Kidney (tissue), 14 donors: Measurements from ENCODE around the gene VIT. TPM values are rescaled to one million over a fixed set of nuclear protein-coding genes. Genes with fewer than 3 reads are reported as not detected.

Source experiments
- DNase-seq, 5 donors: peaks; one replicate each; pipeline ENCODE4 v3.0.0-alpha.2; 2013 to 2020
- FAIRE-seq: peaks from 2 replicates; lab custom pipeline; 2012; peaks lifted over from hg19 to GRCh38; lab: Jason Lieb, UNC
- H3K27ac ChIP-seq, 2 donors: one replicate each; pipeline ENCODE4 v1.7.0; 2013; ENCODE audit warnings: low read depth in 2 of 2, low read length in 2 of 2, inconsistent platforms in 1 of 2
- H3K27me3 ChIP-seq: one replicate; pipeline ENCODE4 v1.7.1; 2013; ENCODE audit warnings: low read length, inconsistent platforms; ENCODE audit not compliant: control insufficient read depth, insufficient read depth
- H3K36me3 ChIP-seq, 3 donors: one replicate each; pipeline versions ENCODE4 v1.7.0 to v1.7.1; 2013; ENCODE audit warnings: low read length in 3 of 3, control low read depth in 1 of 3, inconsistent platforms in 1 of 3; ENCODE audit not compliant: insufficient read depth in 3 of 3, control insufficient read depth in 2 of 3
- H3K4me1 ChIP-seq, 3 donors: one replicate each; pipeline versions ENCODE4 v1.7.0 to v1.7.1; 2013; ENCODE audit warnings: low read length in 3 of 3, inconsistent platforms in 1 of 3, low read depth in 1 of 3; ENCODE audit not compliant: control insufficient read depth in 2 of 3, insufficient read depth in 2 of 3
- H3K4me3 ChIP-seq, 3 donors: one replicate each; pipeline versions ENCODE4 v1.7.0 to v1.8.1; 2013; ENCODE audit warnings: low read length in 3 of 3, control low read depth in 1 of 3, inconsistent platforms in 1 of 3
- H3K9ac ChIP-seq, 3 donors: one replicate each; pipeline versions ENCODE4 v1.7.0 to v1.7.1; 2013; ENCODE audit warnings: low read length in 3 of 3, control low read depth in 1 of 3, inconsistent platforms in 1 of 3
- H3K9me3 ChIP-seq, 3 donors: one replicate each; pipeline versions ENCODE4 v1.7.0 to v1.7.1; 2013; ENCODE audit warnings: low read length in 3 of 3, control low read depth in 1 of 3, inconsistent platforms in 1 of 3; ENCODE audit not compliant: control insufficient read depth in 2 of 3, insufficient read depth in 1 of 3
- CTCF ChIP-seq: IDR thresholded peaks from 3 replicates; pipeline ENCODE4 v1.5.1; 2012; ENCODE audit warnings: mild to moderate bottlenecking, moderate library complexity, borderline replicate concordance; ENCODE audit not compliant: insufficient read depth; ENCODE audit errors: extremely low read depth
- intact Hi-C: fragments of 100-400 bp; cut with DNase I; formaldehyde crosslinking; loops from one replicate; pipeline ENCODE4 v1.11.1; 2022
- polyA plus RNA-seq: library from polyadenylated mRNA; stranded (reverse); fragments of 350-450 nt; fragmentation: Illumina TruSeq; extraction: RNeasy Lipid Tissue Mini Kit (QIAGEN cat#74804); gene quantifications from one replicate; pipeline ENCODE4 v1.2.3, GENCODE V29; 2014; ENCODE audit warnings: low read depth, low replicate concordance; ENCODE audit not compliant: insufficient read depth
- total RNA-seq: library from RNA; stranded (reverse); fragmentation: NEBNext Ultra II Directional; extraction: Animal tissue kit (Norgen Biotek cat#: 25700); gene quantifications from one replicate; pipeline ENCODE4 v1.2.1, GENCODE V29; 2021
- donor health status: control.
- donor health status: control.
- donor health status: control.
- donor health status: control.
- donor health status: control.
- donor health status: DM: yes; HTN: yes; CAD: no.
- donor health status: Normal renal cell carcinoma (clear cell type).

Gene VIT
- total and polyA plus RNA-seq, 2 donors from 2014 or later, result 0.15 TPM; not detected in 1

- Histone ChIP-seq H3K4me1 (no peaks in the 10 kb centered on the region), H3K27ac (no peak overlapping the region), H3K9me3 (no peaks in the 10 kb centered on the region), H3K4me3 (no peak overlapping the region), H3K36me3 (no peaks in the 10 kb centered on the region), H3K27me3 (no peaks in the 10 kb centered on the region), H3K9ac (no peak overlapping the region)
- intact Hi-C loops, result no loop called here
- FAIRE-seq, result no peak
- TF ChIP-seq CTCF, result no peak
- no peak for DNase-seq
These were observed 66.4 kb downstream of the VIT start for GRCh38 chr2:36762764-36763490.

GRCh38 chr2:36769106-36769505, 72.6 kb downstream of the VIT start:
- Histone ChIP-seq H3K9ac (no peak overlapping the region), H3K36me3 (no peaks in the 10 kb centered on the region), H3K27me3 (no peaks in the 10 kb centered on the region), H3K9me3 (no peaks in the 10 kb centered on the region), H3K4me1 (no peaks in the 10 kb centered on the region), H3K27ac (no peak overlapping the region), H3K4me3 (no peak overlapping the region)
- intact Hi-C loops, result no loop called here
- DNase-seq, result no peak
- no peak for TF ChIP-seq CTCF
- FAIRE-seq, result no peak

GRCh38 chr2:36770542-36771287, 74.2 kb downstream of the VIT start:
- no peaks in the 10 kb centered on the region for H3K9me3 ChIP-seq
- no peaks in the 10 kb centered on the region for H3K4me1 ChIP-seq
- H3K36me3 ChIP-seq, result no peaks in the 10 kb centered on the region
- TF ChIP-seq CTCF, result peak; percentile 18
- peak in 1 of 5 donors; percentile 12 for DNase-seq
- H3K27ac ChIP-seq, result no peak overlapping the region
- intact Hi-C loops, result no loop called here
- H3K27me3 ChIP-seq, result no peaks in the 10 kb centered on the region
- FAIRE-seq, result no peak
- H3K4me3 ChIP-seq, result no peak overlapping the region
- H3K9ac ChIP-seq, result no peak overlapping the region
